Neural cell (in vitro differentiated cells): ENCODE measurements around the gene RASSF4.

Source experiments
- CTCF ChIP-seq: fragments of 450-650 bp; IDR thresholded peaks from 2 replicates; pipeline ENCODE4 v1.5.1; 2014; ENCODE audit warnings: antibody characterized with exemption, mild to moderate bottlenecking, moderate library complexity; ENCODE audit not compliant: poor library complexity, severe bottlenecking
- EP300 ChIP-seq: fragments of 450-650 bp; conservative IDR thresholded peaks from 2 replicates; pipeline ENCODE4 v1.6.1; 2014; ENCODE audit warnings: antibody characterized with exemption, mild to moderate bottlenecking, moderate library complexity; ENCODE audit not compliant: poor library complexity, severe bottlenecking
- EZH2 ChIP-seq: fragments of 200-600, 300-800 bp; shearing (Covaris generic), sonication (generic); IDR thresholded peaks from 2 replicates; pipeline ENCODE4 v1.6.1; 2014; ENCODE audit warnings: antibody characterized with exemption, low read length, borderline replicate concordance, mild to moderate bottlenecking; ENCODE audit not compliant: insufficient read depth, poor library complexity, severe bottlenecking
- POLR2AphosphoS5 ChIP-seq: IDR thresholded peaks from 2 replicates; pipeline ENCODE4 v1.6.1; 2012
- RAD21 ChIP-seq: fragments of 450-650 bp; conservative IDR thresholded peaks from 2 replicates; pipeline ENCODE4 v1.6.1; 2014; ENCODE audit warnings: antibody characterized with exemption, mild to moderate bottlenecking, moderate library complexity
- REST ChIP-seq: IDR thresholded peaks from 2 replicates; pipeline ENCODE4 v1.6.1; 2012; ENCODE audit warnings: borderline replicate concordance
- TAF1 ChIP-seq: IDR thresholded peaks from 2 replicates; pipeline ENCODE4 v1.6.1; 2012; ENCODE audit warnings: low read depth

- TF ChIP-seq CTCF (no peak), POLR2AphosphoS5 (peak; percentile 53), EP300 (no peak), REST (no peak), EZH2 (no peak), TAF1 (no peak), RAD21 (no peak)
Measured at GRCh38 chr10:44913350-44914081, 46.1 kb upstream of the RASSF4 start.
